Hepatocyte (in vitro differentiated cells): ENCODE results near the gene EEFSEC. TPM values are rescaled to one million over a fixed set of nuclear protein-coding genes. Genes with fewer than 3 reads are reported as not detected.

ENCODE experiments used
- DNase-seq: peaks from one replicate; pipeline ENCODE4 v3.0.0-alpha.2; 2016; ENCODE audit warnings: low spot score
- H2AFZ ChIP-seq: fragments of 200-600 bp; sonication (generic); 2 replicates; pipeline ENCODE4 v1.6.0; 2016; ENCODE audit warnings: antibody characterized with exemption, mild to moderate bottlenecking
- H3K27ac ChIP-seq: fragments of 200-600 bp; sonication (generic); 2 replicates; pipeline ENCODE4 v1.5.1; 2016; ENCODE audit warnings: mild to moderate bottlenecking
- H3K27me3 ChIP-seq: fragments of 200-600 bp; sonication (generic); 2 replicates; pipeline ENCODE4 v1.6.1; 2016
- H3K36me3 ChIP-seq: fragments of 200-600 bp; sonication (generic); replicated peaks from 2 replicates; pipeline ENCODE4 v1.5.1; 2016; ENCODE audit warnings: low read depth; ENCODE audit not compliant: insufficient read depth
- H3K4me1 ChIP-seq: fragments of 200-600 bp; sonication (generic); 2 replicates; pipeline ENCODE4 v1.5.1; 2016; ENCODE audit warnings: mild to moderate bottlenecking, moderate library complexity; ENCODE audit not compliant: insufficient read depth
- H3K4me2 ChIP-seq: fragments of 200-600 bp; sonication (generic); 2 replicates; pipeline ENCODE4 v1.6.0; 2016
- H3K4me3 ChIP-seq: fragments of 200-600 bp; sonication (generic); 2 replicates; pipeline ENCODE4 v1.5.1; 2016; ENCODE audit warnings: mild to moderate bottlenecking
- H3K79me2 ChIP-seq: fragments of 200-600 bp; sonication (generic); 2 replicates; pipeline ENCODE4 v1.6.0; 2017; ENCODE audit warnings: mild to moderate bottlenecking
- H3K9me2 ChIP-seq: fragments of 200-600 bp; sonication (generic); replicated peaks from 2 replicates; pipeline ENCODE4 v1.6.0; 2017; ENCODE audit warnings: mild to moderate bottlenecking; ENCODE audit not compliant: insufficient read depth
- H3K9me3 ChIP-seq: fragments of 200-600 bp; sonication (generic); 2 replicates; pipeline ENCODE4 v1.5.1; 2016; ENCODE audit warnings: low read depth, mild to moderate bottlenecking
- H4K20me1 ChIP-seq: fragments of 200-600 bp; sonication (generic); 2 replicates; pipeline ENCODE4 v1.6.0; 2016; ENCODE audit warnings: mild to moderate bottlenecking; ENCODE audit not compliant: insufficient read depth, poor library complexity, severe bottlenecking
- EZH2 ChIP-seq: fragments of 200-600 bp; sonication (generic); IDR thresholded peaks from 2 replicates; pipeline ENCODE4 v1.6.1; 2016; ENCODE audit warnings: antibody characterized with exemption, mild to moderate bottlenecking, borderline replicate concordance
- EZH2phosphoT487 ChIP-seq: fragments of 200-600 bp; sonication (generic); IDR thresholded peaks from one replicate; pipeline ENCODE4 v1.6.1; 2018; ENCODE audit warnings: antibody characterized with exemption, mild to moderate bottlenecking, low read depth, moderate library complexity; ENCODE audit not compliant: unreplicated experiment, severe bottlenecking
- WGBS: methylation state at CpG from one replicate; pipeline ENCODE4 v1.1.6; 2016; ENCODE audit warnings: low lambda C conversion rate; ENCODE audit errors: missing lambda C conversion rate; 5-methylcytosine and 5-hydroxymethylcytosine counted together
- polyA plus RNA-seq: library from polyadenylated mRNA; unstranded; fragments of >200 nt; fragmentation: Nextera tagmentation; extraction: Ambion mirVana; gene quantifications from 2 replicates; pipeline ENCODE4 v1.2.1, GENCODE V29; 2016
- total RNA-seq: library from RNA; depleted of rRNA; stranded (reverse); fragments of >200 nt; gene quantifications from 2 replicates; pipeline ENCODE4 v1.2.3, GENCODE V29; 2014
- TF ChIP-seq, protein P1 (sequence below): fragments of 200-600 bp; sonication (generic); IDR thresholded peaks from 2 replicates; pipeline ENCODE4 v1.5.1; 2016; ENCODE audit warnings: antibody characterized with exemption, mild to moderate bottlenecking; ENCODE audit not compliant: poor library complexity

EEFSEC gene
- total and polyA plus RNA-seq, 2 experiments from 2014 or later, result 9.8 to 17.5 TPM

DNA sequence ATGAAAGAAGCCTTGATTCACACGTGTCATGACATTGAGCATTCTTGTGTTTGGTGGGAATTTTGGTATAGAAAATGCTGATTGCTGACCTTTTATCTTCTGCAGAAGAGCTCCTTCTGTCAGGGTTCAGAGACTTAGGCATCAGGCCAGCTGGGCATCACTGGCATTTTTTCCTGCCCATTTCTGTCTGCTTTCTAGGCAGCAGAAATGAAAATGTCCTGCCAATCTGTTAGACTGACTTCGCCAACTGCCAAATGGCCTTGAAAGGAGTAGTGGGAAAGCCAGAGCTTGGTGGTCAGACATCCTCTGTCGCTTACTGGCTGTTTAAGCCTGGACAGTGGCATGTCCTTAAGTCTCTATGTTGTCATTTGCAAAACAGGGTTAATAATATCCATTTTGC is 57.4 kb downstream of the EEFSEC start:
- Histone ChIP-seq H3K27ac (no peak overlapping the region), H3K36me3 (no peaks in the 10 kb centered on the region), H3K27me3 (no peaks in the 10 kb centered on the region), H3K4me2 (no peak overlapping the region), H3K79me2 (no peaks in the 10 kb centered on the region), H4K20me1 (no peaks in the 10 kb centered on the region), H2AFZ (no peak overlapping the region), H3K4me3 (no peak overlapping the region), H3K9me2 (no peaks in the 10 kb centered on the region), H3K9me3 (no peaks in the 10 kb centered on the region), H3K4me1 (peaks cover 20% of the 10 kb centered on the region)
- 96% methylated on average over 3 of the region's 3 CpGs for WGBS
- TF ChIP-seq EZH2 (no peak), EZH2phosphoT487 (no peak)
- TF ChIP-seq, protein P1, sequence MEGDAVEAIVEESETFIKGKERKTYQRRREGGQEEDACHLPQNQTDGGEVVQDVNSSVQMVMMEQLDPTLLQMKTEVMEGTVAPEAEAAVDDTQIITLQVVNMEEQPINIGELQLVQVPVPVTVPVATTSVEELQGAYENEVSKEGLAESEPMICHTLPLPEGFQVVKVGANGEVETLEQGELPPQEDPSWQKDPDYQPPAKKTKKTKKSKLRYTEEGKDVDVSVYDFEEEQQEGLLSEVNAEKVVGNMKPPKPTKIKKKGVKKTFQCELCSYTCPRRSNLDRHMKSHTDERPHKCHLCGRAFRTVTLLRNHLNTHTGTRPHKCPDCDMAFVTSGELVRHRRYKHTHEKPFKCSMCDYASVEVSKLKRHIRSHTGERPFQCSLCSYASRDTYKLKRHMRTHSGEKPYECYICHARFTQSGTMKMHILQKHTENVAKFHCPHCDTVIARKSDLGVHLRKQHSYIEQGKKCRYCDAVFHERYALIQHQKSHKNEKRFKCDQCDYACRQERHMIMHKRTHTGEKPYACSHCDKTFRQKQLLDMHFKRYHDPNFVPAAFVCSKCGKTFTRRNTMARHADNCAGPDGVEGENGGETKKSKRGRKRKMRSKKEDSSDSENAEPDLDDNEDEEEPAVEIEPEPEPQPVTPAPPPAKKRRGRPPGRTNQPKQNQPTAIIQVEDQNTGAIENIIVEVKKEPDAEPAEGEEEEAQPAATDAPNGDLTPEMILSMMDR, result no peak
- no peak for DNase-seq

DNA sequence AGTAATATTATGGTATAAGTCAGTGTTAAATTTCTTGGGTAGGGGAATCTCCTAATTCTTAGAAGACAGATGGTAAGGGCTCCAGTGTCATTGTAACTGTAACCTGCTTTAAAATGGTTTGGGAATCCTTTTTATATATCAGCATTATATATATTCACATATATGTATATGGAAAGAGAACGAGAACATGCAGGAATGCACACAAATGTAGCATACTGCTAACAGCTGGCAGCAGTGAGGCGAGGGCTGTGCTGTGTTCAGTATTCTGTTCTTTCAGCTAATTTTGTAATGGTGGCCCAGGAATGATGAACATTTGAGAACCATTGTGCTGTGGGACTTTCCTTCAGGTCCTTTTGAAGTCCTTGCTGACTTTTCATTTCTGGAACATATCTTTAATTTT is 60.8 kb downstream of the EEFSEC start:
- DNase-seq, result no peak
- Histone ChIP-seq H4K20me1 (no peaks in the 10 kb centered on the region), H3K27me3 (no peaks in the 10 kb centered on the region), H3K79me2 (no peaks in the 10 kb centered on the region), H3K27ac (no peak overlapping the region), H3K9me2 (no peaks in the 10 kb centered on the region), H3K4me1 (peaks cover 28% of the 10 kb centered on the region), H3K36me3 (no peaks in the 10 kb centered on the region), H2AFZ (no peak overlapping the region), H3K4me3 (no peak overlapping the region), H3K4me2 (no peak overlapping the region), H3K9me3 (no peaks in the 10 kb centered on the region)
- 94% methylated on average over 2 of the region's 2 CpGs for WGBS
- TF ChIP-seq EZH2phosphoT487 (no peak), EZH2 (no peak)
- TF ChIP-seq, protein P1, result no peak

DNA sequence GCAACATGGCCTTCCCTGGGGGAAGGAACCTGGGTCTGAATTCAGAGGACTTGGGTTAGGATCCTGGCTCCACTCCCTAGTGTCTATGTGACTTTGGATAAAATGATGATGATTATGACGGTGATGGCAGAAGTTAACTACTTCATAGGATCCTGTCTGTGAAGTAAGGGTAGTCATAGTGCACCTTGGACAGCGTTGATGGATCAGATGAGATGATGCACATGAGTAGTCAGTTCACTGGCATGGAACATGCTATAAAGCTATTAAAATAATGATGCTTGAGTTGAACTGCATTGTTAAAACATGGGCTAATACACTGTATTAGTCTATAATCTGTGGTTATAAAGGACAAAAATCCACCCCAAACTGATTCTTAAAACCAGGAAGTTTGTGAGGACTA is 62.0 kb downstream of the EEFSEC start:
- TF ChIP-seq EZH2phosphoT487 (no peak), EZH2 (no peak)
- TF ChIP-seq, protein P1, result no peak
- no peaks in the 10 kb centered on the region for H4K20me1 ChIP-seq
- no peak overlapping the region for H3K4me3 ChIP-seq
- no peaks in the 10 kb centered on the region for H3K9me3 ChIP-seq
- WGBS, result 93% methylated on average over 2 of the region's 2 CpGs
- H3K27ac ChIP-seq, result no peak overlapping the region
- H3K36me3 ChIP-seq, result no peaks in the 10 kb centered on the region
- no peak overlapping the region for H2AFZ ChIP-seq
- H3K79me2 ChIP-seq, result no peaks in the 10 kb centered on the region
- H3K27me3 ChIP-seq, result no peaks in the 10 kb centered on the region
- DNase-seq, result no peak
- no peaks in the 10 kb centered on the region for H3K9me2 ChIP-seq
- H3K4me1 ChIP-seq, result peaks cover 28% of the 10 kb centered on the region
- no peak overlapping the region for H3K4me2 ChIP-seq
